ENCODE data around the gene CYFIP2.
"Not testable (repeated sequence)": the region's sequence is repeated elsewhere in the genome, so short reads cannot be mapped to it uniquely, and the experiment has no call there.

The CYFIP2 gene

DNA sequence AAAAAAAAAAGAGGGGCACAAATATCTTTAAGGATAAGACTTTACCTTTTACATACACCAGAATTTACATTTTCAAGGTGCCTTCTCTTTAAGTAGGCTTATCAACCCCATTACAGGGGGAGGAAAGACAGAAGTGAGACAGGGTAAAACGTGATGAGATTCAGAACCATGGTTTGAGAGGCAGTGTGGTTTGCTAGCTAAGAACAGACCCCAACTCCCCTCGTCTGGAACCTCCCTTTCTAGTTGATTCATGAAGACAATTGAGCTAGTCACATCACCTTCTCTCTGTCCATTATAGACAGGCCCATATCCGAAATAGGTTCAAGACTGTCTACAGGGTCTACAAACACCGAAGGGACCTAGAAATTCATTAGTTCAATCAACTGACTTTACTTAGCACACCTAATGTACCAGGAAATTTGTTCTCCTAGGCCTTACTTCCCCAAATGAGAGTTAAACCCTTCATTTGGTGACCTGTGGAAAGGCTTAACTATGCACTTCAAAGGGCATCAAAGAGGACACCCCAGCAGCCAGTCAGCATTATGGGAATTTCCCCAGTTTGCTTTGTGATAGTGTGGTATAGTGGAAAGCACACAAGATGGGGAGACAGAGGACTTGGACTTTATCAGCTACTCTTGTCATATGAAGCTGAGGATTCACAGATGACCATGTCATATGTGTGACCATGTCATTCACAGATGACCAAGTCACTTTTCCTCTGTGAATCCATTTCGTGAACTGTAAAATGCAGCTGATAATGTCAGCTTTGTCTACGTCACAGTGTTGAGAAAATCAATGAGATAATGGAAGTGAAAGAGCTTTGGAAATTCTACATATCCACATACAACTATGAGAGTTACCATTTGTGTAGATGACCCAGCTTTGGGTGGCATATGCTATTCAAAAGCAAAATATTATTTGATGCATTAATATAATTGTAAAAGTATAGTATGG is 40.2 kb upstream of the CYFIP2 start:
- TF ChIP-seq, protein P1, sequence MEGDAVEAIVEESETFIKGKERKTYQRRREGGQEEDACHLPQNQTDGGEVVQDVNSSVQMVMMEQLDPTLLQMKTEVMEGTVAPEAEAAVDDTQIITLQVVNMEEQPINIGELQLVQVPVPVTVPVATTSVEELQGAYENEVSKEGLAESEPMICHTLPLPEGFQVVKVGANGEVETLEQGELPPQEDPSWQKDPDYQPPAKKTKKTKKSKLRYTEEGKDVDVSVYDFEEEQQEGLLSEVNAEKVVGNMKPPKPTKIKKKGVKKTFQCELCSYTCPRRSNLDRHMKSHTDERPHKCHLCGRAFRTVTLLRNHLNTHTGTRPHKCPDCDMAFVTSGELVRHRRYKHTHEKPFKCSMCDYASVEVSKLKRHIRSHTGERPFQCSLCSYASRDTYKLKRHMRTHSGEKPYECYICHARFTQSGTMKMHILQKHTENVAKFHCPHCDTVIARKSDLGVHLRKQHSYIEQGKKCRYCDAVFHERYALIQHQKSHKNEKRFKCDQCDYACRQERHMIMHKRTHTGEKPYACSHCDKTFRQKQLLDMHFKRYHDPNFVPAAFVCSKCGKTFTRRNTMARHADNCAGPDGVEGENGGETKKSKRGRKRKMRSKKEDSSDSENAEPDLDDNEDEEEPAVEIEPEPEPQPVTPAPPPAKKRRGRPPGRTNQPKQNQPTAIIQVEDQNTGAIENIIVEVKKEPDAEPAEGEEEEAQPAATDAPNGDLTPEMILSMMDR (IDR thresholded peaks at IDR 0.05; ENCODE audit: extremely low read depth, missing control alignments) = no peak
- no peak for DNase-seq (ENCODE audit: low spot score)

DNA sequence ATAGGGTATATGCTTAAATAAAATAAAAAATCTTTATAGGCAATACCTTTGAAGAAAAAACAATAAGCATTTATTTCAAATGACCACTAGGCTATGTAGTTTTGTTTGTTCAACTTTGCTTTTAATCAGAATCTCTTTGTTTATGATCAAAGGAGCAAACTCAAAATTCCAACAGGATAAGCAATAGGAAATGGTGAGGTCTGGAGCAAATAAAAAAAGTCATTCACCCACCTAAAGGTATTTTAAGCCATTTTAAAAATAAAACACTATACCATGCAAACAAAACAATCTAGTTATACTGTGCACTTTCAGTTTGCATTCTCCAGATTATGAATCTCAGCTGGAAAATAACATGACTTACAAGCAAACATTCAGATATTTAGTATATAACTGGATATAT is 35.3 kb upstream of the CYFIP2 start:
- DNase-seq (ENCODE audit: low spot score) = no peak
- TF ChIP-seq, protein P1 (IDR thresholded peaks at IDR 0.05; ENCODE audit: extremely low read depth, missing control alignments) = no peak

- no peak for DNase-seq (ENCODE audit: low spot score)
- TF ChIP-seq, protein P1 (IDR thresholded peaks at IDR 0.05; ENCODE audit: extremely low read depth, missing control alignments) = no peak
These were observed 33.2 kb upstream of the CYFIP2 start for GRCh38 chr5:157232706-157233105.

GRCh38 chr5:157233515-157233914 is 32.4 kb upstream of the CYFIP2 start:
- DNase-seq (ENCODE audit: low spot score) = no peak
- TF ChIP-seq, protein P1 (IDR thresholded peaks at IDR 0.05; ENCODE audit: extremely low read depth, missing control alignments) = no peak

DNA sequence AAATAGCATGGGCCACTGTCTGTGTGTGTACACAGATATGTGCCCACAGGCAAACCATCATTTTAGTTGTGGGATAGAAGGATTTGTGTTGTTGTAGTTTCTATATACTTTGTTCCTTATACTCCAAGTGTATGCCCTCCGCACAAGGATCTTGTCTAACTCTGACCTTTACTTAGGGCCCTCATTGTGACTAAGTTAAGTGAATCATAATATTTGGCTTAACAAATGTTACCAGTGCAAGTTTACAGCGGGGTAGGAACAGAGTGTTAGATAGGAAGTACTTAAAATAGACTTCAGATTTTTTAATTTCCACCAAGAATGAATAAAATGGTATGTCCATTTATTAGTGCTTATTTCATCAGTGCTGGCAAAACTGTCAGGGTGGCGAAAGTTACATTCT is 29.5 kb upstream of the CYFIP2 start:
- TF ChIP-seq, protein P1 (IDR thresholded peaks at IDR 0.05; ENCODE audit: extremely low read depth, missing control alignments) = no peak
- no peak for DNase-seq (ENCODE audit: low spot score)

- no peak for DNase-seq (ENCODE audit: low spot score)
- TF ChIP-seq, protein P1 (IDR thresholded peaks at IDR 0.05; ENCODE audit: extremely low read depth, missing control alignments) = no peak
These were observed 24.4 kb upstream of the CYFIP2 start for GRCh38 chr5:157241483-157241882.

DNA sequence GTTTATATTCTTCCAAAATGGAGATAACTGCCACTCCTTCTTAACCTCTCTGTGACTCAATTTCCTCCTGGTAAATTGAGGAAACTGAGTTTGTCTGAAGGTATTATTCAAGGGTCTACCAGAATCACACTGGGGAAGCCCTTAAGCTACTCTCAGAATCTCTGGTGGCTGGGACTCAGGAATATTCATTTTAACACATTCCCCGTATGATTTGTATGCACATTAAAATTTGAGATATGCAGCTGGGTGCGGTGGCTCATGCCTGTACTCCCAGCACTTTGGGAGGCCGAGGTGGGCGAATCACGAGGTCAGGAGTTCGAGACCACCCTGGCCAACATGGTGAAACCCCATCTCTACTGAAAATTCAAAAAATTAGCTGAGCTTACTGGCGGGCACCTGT is 21.2 kb upstream of the CYFIP2 start:
- DNase-seq (ENCODE audit: low spot score) = not testable (repeated sequence)

DNA sequence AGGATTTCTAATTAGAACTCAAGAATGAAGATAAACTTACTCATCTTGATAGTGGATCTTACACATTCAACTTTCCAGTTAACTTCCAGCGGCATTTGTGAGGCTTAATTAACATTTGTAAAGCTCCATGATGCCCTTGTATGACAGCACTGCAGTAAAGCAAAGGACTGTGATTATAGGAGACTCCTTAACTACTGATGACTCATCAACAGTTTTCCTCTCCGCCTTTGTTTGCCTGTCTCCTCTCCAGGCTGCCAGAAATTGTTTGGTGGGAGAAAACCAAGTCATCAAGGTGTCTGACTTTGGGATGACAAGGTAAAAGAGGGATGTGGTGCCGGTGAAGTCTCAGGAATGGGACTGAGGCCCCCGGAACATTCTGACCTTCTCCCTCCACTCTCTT is 20.4 kb upstream of the CYFIP2 start:
- no peak for DNase-seq (ENCODE audit: low spot score)
- TF ChIP-seq, protein P1 (IDR thresholded peaks at IDR 0.05; ENCODE audit: extremely low read depth, missing control alignments) = no peak
